WTC11 (cell line): ENCODE results near the gene FGD5.

Source experiments
- CBFB ChIP-seq: sonication (generic); formaldehyde crosslinking; IDR thresholded peaks from 2 replicates; pipeline ENCODE4 v1.8.1; 2022; ENCODE audit warnings: mild to moderate bottlenecking, low read depth, missing genetic modification reagents
- CTCF ChIP-seq: fragments of 200-600 bp; IDR thresholded peaks from 2 replicates; pipeline ENCODE4 v1.8.0; 2022; ENCODE audit warnings: antibody characterized with exemption
- ETV6 ChIP-seq: sonication (generic); formaldehyde crosslinking; IDR thresholded peaks from 2 replicates; pipeline ENCODE4 v1.8.1; 2022; ENCODE audit warnings: mild to moderate bottlenecking, missing genetic modification reagents
- JUN ChIP-seq: sonication (generic); formaldehyde crosslinking; IDR thresholded peaks from 2 replicates; pipeline ENCODE4 v1.8.0; 2023; ENCODE audit warnings: mild to moderate bottlenecking, missing genetic modification reagents
- NFYB ChIP-seq: sonication (generic); formaldehyde crosslinking; conservative IDR thresholded peaks from 2 replicates; pipeline ENCODE4 v1.8.0; 2022; ENCODE audit warnings: low read depth, missing genetic modification reagents
- NR2C2 ChIP-seq: sonication (generic); formaldehyde crosslinking; IDR thresholded peaks from 2 replicates; pipeline ENCODE4 v1.8.0; 2022; ENCODE audit warnings: mild to moderate bottlenecking, missing genetic modification reagents
- PREB ChIP-seq: sonication (generic); formaldehyde crosslinking; IDR thresholded peaks from 2 replicates; pipeline ENCODE4 v1.8.1; 2022; ENCODE audit warnings: mild to moderate bottlenecking, missing genetic modification reagents, moderate library complexity, borderline replicate concordance
- STAT6 ChIP-seq: sonication (generic); formaldehyde crosslinking; conservative IDR thresholded peaks from 2 replicates; pipeline ENCODE4 v1.8.1; 2023; ENCODE audit warnings: mild to moderate bottlenecking, low read depth, missing genetic modification reagents, moderate library complexity

GRCh38 chr3:14926592-14926991 is 107.8 kb downstream of the FGD5 start:
- TF ChIP-seq JUN (CRISPR knock-in tag) (no peak), NFYB (CRISPR knock-in tag) (no peak), CBFB (CRISPR knock-in tag) (no peak), CTCF (no peak), PREB (no peak), STAT6 (CRISPR knock-in tag) (no peak), NR2C2 (CRISPR knock-in tag) (no peak), ETV6 (CRISPR knock-in tag) (no peak)
